ENCODE data around the gene TAS2R1.

Gene TAS2R1

GRCh38 chr5:9630251-9630650, at the start of gene TAS2R1:
TSS of gene TAS2R1 (minus strand) at chr5:9630351. CDS start at chr5:9630032, 319 bp downstream.
- no peak for DNase-seq (ENCODE audit: low read depth)

GRCh38 chr5:9670371-9670770, 40.2 kb upstream of the TAS2R1 start:
- no peak for DNase-seq (ENCODE audit: low read depth)

DNA sequence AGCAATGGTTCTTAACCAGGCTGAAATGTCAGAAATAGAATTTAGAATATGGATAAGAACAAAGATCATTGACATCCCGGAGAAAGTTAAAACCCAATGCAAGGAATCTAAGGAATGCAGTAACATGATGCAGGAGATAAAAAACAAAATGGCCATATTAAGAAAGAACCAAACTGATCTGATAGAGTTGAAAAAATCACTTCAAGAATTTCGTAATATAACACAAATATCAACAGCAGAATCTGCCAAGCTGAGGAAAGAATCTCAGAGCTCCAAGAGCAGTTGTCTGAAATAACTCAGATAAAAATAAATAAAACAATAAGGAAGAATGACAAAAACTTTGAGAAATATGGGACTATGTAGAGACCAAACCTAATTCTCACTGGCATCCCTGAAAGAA, 37.8 kb upstream of the TAS2R1 start:
- DNase-seq (ENCODE audit: low read depth): no peak

- DNase-seq (ENCODE audit: low read depth): no peak
These were observed 33.7 kb upstream of the TAS2R1 start for GRCh38 chr5:9663891-9664290.

GRCh38 chr5:9661316-9662015, 31.3 kb upstream of the TAS2R1 start:
- DNase-seq (ENCODE audit: low read depth): no peak

GRCh38 chr5:9658706-9659105, 28.6 kb upstream of the TAS2R1 start:
- no peak for DNase-seq (ENCODE audit: low read depth)

DNA sequence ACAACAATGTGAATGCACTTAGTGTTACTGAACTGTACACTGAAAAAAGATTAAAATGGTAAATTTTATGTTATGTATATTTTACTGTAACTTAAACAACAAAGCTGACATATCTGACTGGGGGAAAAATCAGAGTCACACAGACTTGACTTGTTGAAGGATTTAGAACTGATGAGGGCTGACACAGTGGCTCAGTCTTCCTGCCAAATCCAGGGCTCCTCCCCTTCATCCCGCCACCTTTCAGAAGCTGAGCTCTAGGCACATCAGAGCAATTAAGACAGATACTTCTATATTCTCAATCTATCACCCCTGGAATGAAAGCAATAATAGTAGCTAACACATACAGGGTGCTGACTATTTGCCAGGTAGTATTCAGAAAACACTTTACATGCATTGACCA, 27.7 kb upstream of the TAS2R1 start:
- DNase-seq (ENCODE audit: low read depth): no peak

DNA sequence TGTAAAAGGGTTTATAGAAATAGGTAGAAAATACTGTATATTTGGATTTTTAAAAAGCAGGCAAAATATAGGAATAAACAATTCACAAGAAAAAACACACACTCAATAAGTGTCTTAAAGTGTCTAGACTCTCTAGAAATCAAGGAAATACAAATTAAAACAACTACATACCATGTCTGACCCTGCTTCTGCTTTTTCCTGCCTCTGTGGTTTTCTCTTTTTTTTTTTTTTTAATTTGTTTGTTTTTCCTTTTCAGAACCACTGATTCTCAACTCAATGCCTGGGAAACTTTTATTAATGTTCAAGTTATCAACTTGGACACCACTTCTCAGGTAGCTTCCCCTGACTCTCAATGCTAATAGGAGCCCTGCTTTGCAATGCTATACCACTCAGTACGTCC, 25.5 kb upstream of the TAS2R1 start:
- no peak for DNase-seq (ENCODE audit: low read depth)

DNA sequence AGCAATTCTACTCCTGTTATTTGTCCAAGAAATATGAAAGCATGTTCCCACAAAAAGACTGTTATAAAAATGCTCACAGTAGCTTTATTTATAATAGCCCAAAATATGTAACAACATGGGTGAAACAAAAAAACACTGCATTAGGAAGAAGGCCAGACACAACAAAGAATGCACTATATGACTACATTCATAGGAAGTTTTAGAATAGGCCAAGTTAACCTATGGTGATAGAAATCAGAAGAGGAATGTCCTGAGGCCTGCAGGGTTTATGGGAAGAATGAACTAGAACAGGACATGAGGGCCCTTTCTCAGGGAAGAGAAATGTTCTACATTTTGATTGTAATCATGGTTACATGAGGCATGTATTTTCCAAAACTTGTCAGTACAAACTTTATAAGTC, 24.7 kb upstream of the TAS2R1 start:
- no peak for DNase-seq (ENCODE audit: low read depth)

DNA sequence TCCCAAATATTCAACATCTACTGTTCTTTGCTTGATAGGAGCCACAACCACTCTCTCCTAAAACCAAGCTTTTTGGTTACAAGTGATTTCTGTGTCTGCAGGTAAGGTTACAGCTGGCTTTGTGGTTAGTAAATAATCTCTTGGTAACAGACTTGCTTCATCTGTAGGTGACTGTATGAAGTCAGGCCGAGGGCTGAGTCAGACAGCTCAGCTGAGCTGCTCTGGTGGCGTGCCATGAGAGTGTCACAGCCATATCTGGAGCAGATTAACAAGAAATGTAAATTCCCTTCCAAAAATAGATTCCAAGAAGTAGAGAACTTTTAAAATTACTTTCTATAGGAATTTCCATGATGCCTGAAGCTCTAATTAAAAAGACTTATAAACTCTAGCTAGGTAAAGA, 23.7 kb upstream of the TAS2R1 start:
- DNase-seq (ENCODE audit: low read depth): no peak

- DNase-seq (ENCODE audit: low read depth): no peak
These were observed 22.9 kb upstream of the TAS2R1 start for GRCh38 chr5:9653061-9653460.

DNA sequence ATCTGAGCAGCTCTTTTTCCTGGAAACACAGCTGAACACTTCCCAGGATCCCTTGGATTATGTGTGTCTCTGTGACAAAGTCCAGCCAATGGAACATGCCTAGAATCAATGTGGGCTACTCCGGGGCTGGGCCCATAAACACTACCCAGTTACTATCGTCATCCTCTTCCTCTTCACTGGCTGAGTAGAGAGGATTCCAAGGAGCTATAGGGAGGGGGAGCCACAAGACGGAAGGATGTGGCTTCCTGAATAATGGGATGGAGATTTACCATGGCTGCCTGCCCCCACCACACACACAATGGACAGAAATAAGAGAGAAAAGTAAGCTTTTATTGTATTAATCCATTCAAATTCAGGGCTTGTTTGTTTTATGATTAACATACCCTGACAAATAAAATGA, 22.1 kb upstream of the TAS2R1 start:
- DNase-seq (ENCODE audit: low read depth): no peak

DNA sequence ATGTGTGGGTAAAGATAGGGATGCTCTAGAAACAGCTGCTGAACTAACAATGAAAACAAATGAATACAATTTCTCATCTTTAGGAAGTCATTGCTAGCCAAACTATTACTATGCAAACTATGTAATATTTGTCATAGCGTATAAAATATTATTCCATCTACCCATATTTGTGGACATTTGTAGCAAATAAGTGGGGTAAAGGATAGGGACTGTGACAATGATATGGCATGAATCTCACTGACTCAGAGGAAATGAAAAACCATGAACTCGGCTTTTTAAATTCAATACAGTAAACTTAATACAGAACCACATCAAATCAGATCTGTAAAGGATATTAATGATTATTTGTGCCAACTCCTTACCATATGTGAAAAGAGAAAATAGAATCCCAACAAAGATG, 16.7 kb upstream of the TAS2R1 start:
- no peak for DNase-seq (ENCODE audit: low read depth)

DNA sequence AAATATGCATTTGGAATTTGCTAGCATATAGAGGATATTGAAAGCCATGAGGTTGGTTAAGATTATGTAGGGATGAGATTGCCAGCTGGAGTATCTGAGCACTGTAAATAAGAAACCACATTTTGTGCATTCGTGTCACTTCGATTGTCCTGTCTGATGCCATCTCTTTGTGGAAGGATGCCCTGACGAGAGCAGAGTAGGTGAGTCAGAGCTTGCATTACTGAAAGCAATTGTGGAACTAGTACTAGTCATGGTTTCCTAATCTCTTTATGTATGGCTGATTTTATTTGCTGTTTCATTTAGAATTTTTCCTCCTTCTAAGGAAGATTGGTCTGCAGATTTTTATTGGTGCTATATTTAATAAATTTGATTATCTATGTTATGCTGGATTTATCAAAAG, 14.5 kb upstream of the TAS2R1 start:
- no peak for DNase-seq (ENCODE audit: low read depth)

GRCh38 chr5:9642621-9643020, 12.5 kb upstream of the TAS2R1 start:
- no peak for DNase-seq (ENCODE audit: low read depth)

DNA sequence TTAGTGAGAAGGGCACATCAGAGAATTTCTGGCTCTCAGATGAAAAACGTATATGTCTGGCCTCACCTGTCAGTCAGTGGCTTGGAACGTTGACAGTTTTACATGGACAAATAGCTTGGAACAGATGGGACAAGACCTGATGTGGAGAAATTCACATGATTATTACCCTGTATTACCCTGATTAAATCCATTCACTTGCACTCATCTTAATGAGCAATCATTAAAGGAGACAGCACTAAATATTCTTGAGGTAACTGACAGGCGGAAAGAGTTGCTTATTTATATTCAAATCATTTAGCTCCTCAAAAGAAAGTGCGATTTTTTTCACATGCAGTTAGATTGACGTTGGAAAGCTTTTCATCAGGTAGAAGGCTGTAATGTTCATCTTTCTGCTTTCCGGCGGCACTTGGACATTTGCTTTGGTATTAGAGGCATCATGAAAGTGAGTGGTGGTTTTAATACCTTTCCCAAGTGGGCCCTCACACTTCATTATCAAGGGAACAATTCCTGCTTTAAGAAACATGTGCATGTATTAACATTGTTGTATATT, 11.7 kb upstream of the TAS2R1 start:
- DNase-seq (ENCODE audit: low read depth): no peak

DNA sequence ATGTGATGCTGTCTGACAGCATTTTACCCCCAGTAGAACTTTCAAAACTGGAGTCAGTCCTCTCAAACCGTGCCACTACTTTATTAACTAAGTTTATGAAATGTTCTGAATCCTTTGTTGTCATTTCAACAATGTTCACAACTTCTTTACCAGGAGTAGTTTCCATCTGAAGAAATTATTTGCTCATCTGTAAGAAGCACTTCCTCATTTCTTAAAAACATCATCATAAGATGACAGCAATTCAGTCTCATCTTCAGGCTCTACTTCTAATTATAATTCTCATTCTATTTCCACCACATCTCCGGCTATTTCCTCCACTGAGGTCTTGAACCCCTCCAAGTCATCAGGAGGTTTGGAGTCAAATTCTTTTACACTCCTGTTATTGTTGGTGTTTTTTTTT, 2.3 kb upstream of the TAS2R1 start:
- no peak for DNase-seq (ENCODE audit: low read depth)

- DNase-seq (ENCODE audit: low read depth): no peak
These were observed 2.6 kb downstream of the TAS2R1 start for GRCh38 chr5:9627541-9627940.

- no peak for DNase-seq (ENCODE audit: low read depth)
These were observed 3.2 kb downstream of the TAS2R1 start for GRCh38 chr5:9626955-9627354.

GRCh38 chr5:9625731-9626130, 4.4 kb downstream of the TAS2R1 start:
- DNase-seq (ENCODE audit: low read depth): no peak

- no peak for DNase-seq (ENCODE audit: low read depth)
These were observed 4.9 kb downstream of the TAS2R1 start for GRCh38 chr5:9625286-9625685.

DNA sequence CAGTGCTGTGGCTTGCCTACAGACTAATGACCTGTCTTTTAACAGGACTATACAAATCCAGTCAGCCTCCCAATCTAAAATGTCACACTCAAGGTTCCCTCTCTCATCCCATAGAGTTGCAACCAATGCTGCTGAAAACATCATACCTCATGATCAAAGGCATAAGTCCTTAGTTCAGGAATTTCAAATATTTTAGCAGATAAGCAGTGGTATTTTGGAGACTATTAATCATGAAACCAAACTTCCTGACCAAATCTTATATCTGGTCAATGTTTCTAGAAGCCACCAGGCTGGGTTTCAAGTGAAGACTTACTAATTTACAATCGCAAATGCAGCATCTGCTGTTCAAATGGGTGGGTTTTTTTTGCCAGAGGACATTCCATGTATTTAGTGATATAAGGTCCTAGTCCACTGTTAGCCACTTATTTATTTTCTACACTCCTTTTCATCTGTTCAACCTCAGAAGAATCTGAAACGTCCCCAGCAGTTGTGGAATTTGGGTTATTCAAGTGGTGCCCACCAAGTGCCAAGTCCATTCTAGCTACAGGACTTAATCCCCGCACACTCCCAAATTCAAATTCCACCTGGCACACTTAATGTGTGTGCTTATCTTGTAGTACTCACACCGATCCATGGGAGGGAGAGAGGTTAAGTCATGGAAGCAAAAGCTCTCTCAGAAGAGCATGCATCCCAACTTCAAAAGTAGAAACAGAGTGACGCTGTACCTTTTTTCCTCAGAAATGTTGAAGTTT, 5.8 kb downstream of the TAS2R1 start:
- no peak for DNase-seq (ENCODE audit: low read depth)

- DNase-seq (ENCODE audit: low read depth): no peak
These were observed 6.5 kb downstream of the TAS2R1 start for GRCh38 chr5:9623661-9624060.
